ENCODE results near the gene WDR6. TPM values are rescaled to one million over a fixed set of nuclear protein-coding genes. Genes with fewer than 3 reads are reported as not detected.
"Not testable (repeated sequence)": the region's sequence is repeated elsewhere in the genome, so short reads cannot be mapped to it uniquely, and the experiment has no call there.

Gene WDR6
- total RNA-seq, 2 experiments from 2014 or later: 119 to 120 TPM

DNA sequence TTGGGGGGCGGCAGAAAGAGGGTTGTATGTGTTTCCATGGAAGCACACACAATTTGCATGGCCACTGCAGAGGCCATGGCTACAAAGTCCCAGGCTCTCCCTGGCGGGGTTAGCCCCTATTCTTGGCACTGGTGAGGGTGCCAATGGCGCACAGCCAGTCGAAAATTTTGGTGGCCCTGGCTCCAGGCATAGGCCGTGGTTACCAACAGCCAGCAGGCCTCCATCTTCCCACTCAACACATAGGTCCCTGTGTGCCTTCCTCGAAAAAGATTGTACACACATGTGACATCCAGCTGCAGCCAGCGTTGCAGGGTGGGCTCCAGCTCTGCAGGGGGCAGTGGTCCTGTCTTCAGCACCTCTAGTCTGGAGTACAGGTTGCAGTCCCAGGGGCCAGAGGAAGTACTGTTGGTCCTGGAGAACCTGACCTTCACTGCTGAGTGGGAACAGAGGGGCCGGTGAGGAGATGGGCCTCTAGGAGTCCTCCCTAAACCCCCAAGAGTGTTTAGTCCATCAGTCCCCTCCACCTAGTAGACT is 10.0 kb upstream of the WDR6 start:
- Mint-ChIP-seq H3K27ac (no peak overlapping the region), H3K36me3 (ENCODE audit: low read depth) (peaks cover 2% of the 10 kb centered on the region), H3K4me3 (no peak overlapping the region), H3K27me3 (ENCODE audit: low read depth) (no peaks in the 10 kb centered on the region), H3K9me3 (no peaks in the 10 kb centered on the region), H3K4me1 (ENCODE audit: low read depth) (peaks cover 11% of the 10 kb centered on the region)
- intact Hi-C loops (cut with micrococcal nuclease): no loop called here
- CTCF ChIA-PET: interaction anchor here (1.1 kb wide), 1 partner anchor 11 kb away, joined by 3 read pairs; no protein-coding TSS in a partner anchor
- DNase-seq: no peak

GRCh38 chr3:48997714-48998637 is 9.2 kb upstream of the WDR6 start:
- no peaks in the 10 kb centered on the region for H3K9me3 Mint-ChIP-seq
- no peaks in the 10 kb centered on the region for H3K27me3 Mint-ChIP-seq (ENCODE audit: low read depth)
- no peak overlapping the region for H3K4me3 Mint-ChIP-seq
- no peak overlapping the region for H3K27ac Mint-ChIP-seq
- H3K4me1 Mint-ChIP-seq (ENCODE audit: low read depth): peaks cover 11% of the 10 kb centered on the region
- H3K36me3 Mint-ChIP-seq (ENCODE audit: low read depth): peaks cover 2% of the 10 kb centered on the region
- intact Hi-C loops (cut with micrococcal nuclease): no loop called here
- CTCF ChIA-PET: interaction anchor here (1.1 kb wide), 1 partner anchor 11 kb away, joined by 3 read pairs; no protein-coding TSS in a partner anchor
- DNase-seq: no peak

DNA sequence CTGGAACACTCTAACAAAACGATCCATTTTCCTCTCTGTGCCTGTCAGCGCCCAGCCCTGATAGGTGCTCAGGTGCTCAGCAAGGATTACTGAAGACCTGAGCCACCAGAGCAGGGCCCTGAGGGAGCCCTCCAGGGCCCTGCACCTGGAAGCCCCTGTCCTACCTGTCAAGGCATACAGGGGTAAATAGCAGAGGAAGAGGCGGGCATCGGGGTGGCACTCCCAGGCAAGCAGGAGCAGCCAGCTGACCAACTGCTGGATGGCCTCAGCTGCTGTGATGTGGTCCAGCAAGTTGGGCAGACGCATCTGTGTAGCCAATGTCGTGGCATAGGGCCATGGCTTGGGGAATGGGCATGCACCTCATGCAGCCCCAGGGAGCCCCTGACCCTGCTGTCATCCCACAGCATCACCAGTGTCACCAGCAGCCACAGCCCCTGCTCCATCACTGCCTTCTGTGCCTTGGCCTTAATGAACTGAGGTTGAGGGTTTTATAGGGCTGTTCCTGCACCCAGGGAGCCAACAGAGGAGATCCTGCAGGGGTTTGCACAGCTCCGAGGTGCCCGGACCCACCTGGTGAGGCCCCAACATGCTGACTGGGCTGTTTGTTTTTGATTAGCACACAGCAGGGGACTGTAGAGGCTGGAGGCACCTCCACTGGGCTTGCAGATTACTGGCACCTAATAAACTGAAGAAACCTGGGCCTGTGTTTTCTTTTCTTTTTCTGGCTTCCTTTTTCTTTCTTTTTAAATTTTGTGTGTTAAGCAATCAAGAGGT is 7.9 kb upstream of the WDR6 start:
- no peaks in the 10 kb centered on the region for H3K9me3 Mint-ChIP-seq
- H3K36me3 Mint-ChIP-seq (ENCODE audit: low read depth): no peaks in the 10 kb centered on the region
- H3K27ac Mint-ChIP-seq: peak overlapping the region; percentile 63
- intact Hi-C loops (cut with micrococcal nuclease): no loop called here
- H3K4me3 Mint-ChIP-seq: no peak overlapping the region
- H3K4me1 Mint-ChIP-seq (ENCODE audit: low read depth): peaks cover 3% of the 10 kb centered on the region
- no peak for DNase-seq
- no peaks in the 10 kb centered on the region for H3K27me3 Mint-ChIP-seq (ENCODE audit: low read depth)
- CTCF ChIA-PET: no interaction called here

DNA sequence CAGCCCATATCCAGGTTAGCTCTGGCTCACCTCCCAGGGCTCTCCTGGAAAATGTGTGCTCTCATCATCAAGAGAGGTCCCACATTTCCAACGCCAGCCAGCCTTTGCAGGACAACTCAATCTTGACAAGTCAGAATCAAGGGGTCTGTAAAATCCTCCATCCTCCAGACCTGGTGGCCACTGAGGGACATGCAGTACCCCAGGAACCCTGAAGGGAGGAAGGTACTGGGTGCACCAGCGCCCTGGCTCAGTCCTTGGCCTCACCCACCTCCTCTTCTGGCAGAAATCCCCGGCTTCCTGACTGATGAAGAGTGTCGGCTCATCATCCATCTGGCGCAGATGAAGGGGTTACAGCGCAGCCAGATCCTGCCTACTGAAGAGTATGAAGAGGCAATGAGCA is 6.0 kb upstream of the WDR6 start:
- DNase-seq: no peak
- H3K9me3 Mint-ChIP-seq: no peaks in the 10 kb centered on the region
- no peaks in the 10 kb centered on the region for H3K4me1 Mint-ChIP-seq (ENCODE audit: low read depth)
- H3K27me3 Mint-ChIP-seq (ENCODE audit: low read depth): no peaks in the 10 kb centered on the region
- peak overlapping the region; percentile 77 for H3K27ac Mint-ChIP-seq
- H3K4me3 Mint-ChIP-seq: no peak overlapping the region
- CTCF ChIA-PET: no interaction called here
- H3K36me3 Mint-ChIP-seq (ENCODE audit: low read depth): no peaks in the 10 kb centered on the region
- intact Hi-C loops (cut with micrococcal nuclease): no loop called here

DNA sequence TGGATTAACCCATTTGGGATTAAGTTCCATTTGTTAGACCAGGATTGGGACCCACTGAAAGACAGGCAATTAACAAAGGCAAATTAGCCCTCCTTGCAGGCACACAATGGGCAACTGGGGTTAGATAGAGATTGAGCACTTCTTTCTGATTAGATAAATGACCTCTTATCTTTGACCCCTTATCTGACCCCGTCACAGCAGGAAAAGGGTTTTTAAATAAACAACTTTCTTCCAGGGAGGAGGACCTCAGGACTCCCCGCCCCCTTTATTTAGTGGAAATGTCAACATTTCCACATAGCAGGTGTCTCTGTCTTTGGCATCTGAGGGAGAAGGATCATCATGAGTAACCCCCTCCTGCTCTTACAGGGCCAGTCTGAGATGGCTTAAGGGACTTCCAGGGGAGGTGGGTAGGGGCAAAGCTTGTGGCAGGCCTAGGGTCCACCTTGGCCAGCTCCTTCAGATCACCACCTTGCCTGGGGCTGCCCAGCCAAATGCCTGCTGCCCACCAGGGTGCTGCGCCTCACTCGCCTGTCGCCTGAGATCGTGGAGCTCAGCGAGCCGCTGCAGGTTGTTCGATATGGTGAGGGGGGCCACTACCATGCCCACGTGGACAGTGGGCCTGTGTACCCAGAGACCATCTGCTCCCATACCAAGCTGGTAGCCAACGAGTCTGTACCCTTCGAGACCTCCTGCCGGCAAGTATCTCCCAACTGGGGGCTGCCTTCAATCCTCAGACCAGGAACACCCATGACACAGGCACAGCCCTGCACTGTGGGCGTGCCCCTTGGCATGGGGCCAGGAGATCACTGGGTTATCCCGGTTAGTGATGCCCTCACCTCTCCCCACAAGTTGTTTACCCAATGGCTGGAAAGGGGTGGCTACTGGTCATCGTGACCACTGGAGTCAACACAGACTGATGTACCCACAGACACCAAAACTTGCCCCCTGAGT is 2.6 kb upstream of the WDR6 start:
- H3K4me3 Mint-ChIP-seq: no peak overlapping the region
- CTCF ChIA-PET: interaction anchor here (1.1 to 9.2 kb wide), 2 partner anchors 15 kb away, joined by 4 to 84 read pairs; partner anchors contain the start of genes DALRD3 and NDUFAF3
- H3K36me3 Mint-ChIP-seq (ENCODE audit: low read depth): peaks cover 7% of the 10 kb centered on the region
- intact Hi-C loops (cut with micrococcal nuclease): loop anchor here (5.0 kb wide), 2 partner anchors 338 to 447 kb away; partner anchors contain the start of genes PFKFB4 and USP4
- H3K4me1 Mint-ChIP-seq (ENCODE audit: low read depth): peaks cover 19% of the 10 kb centered on the region
- DNase-seq: no peak
- H3K9me3 Mint-ChIP-seq: no peaks in the 10 kb centered on the region
- H3K27me3 Mint-ChIP-seq (ENCODE audit: low read depth): no peaks in the 10 kb centered on the region
- H3K27ac Mint-ChIP-seq: no peak overlapping the region

DNA sequence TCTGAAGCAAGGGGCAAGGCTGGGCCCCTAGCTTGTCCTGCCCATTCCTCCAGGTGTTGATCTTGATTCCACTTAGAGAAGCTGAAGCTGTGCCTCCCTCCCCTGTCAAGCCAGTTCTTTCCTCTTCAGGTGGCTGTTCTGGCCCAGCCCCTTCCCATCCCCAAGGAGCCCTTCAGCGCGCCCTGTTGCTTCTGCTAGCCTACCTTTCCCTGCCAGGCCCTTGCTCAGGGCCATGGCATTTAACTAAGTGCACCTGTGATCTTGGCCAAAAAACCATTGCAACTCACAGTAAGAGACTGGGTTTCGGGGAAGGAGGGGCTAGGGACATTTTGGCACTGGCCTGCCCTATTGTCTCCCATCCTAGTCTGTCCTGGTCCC is 1.9 kb upstream of the WDR6 start:
- Mint-ChIP-seq H3K27me3 (ENCODE audit: low read depth) (no peaks in the 10 kb centered on the region), H3K36me3 (ENCODE audit: low read depth) (peaks cover 7% of the 10 kb centered on the region), H3K4me1 (ENCODE audit: low read depth) (peaks cover 19% of the 10 kb centered on the region), H3K4me3 (no peak overlapping the region), H3K27ac (no peak overlapping the region), H3K9me3 (no peaks in the 10 kb centered on the region)
- intact Hi-C loops (cut with micrococcal nuclease): loop anchor here (5.0 kb wide), 2 partner anchors 337 to 448 kb away; partner anchors contain the start of genes PFKFB4 and USP4
- DNase-seq: no peak
- CTCF ChIA-PET: interaction anchor here (1.1 to 9.2 kb wide), 2 partner anchors 14 to 16 kb away, joined by 4 to 84 read pairs; partner anchors contain the start of genes DALRD3 and NDUFAF3

DNA sequence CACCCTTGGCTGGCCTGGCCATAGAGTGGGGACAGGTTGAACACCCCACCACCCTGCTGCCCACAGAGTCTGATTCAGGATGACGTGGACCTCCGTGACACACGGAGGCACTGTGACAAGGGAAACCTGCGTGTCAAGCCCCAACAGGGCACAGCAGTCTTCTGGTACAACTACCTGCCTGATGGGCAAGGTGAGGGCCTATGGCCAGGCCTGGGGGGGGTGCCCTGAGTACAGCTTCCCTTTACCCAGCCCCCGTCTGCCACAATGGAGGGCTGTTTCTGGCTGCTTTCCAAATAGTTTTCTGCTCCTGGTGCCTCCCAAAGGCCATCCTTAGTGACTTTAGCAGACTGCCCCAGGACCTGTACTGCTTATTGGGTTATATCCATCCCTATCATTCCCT is 1.2 kb upstream of the WDR6 start:
- intact Hi-C loops (cut with micrococcal nuclease): loop anchor here (2.0 to 5.0 kb wide), 3 partner anchors 289 to 449 kb away; partner anchors contain the start of genes IP6K2, PFKFB4 and USP4
- H3K27ac Mint-ChIP-seq: no peak overlapping the region
- H3K9me3 Mint-ChIP-seq: no peaks in the 10 kb centered on the region
- H3K4me1 Mint-ChIP-seq (ENCODE audit: low read depth): peaks cover 19% of the 10 kb centered on the region
- H3K4me3 Mint-ChIP-seq: peak overlapping the region; percentile 99
- no peaks in the 10 kb centered on the region for H3K27me3 Mint-ChIP-seq (ENCODE audit: low read depth)
- CTCF ChIA-PET: interaction anchor here (1.2 to 9.2 kb wide), 3 partner anchors 13 to 20 kb away, joined by 5 to 84 read pairs (median 10); partner anchors contain the start of genes DALRD3, NDUFAF3 and P4HTM
- H3K36me3 Mint-ChIP-seq (ENCODE audit: low read depth): peaks cover 7% of the 10 kb centered on the region
- DNase-seq: no peak

DNA sequence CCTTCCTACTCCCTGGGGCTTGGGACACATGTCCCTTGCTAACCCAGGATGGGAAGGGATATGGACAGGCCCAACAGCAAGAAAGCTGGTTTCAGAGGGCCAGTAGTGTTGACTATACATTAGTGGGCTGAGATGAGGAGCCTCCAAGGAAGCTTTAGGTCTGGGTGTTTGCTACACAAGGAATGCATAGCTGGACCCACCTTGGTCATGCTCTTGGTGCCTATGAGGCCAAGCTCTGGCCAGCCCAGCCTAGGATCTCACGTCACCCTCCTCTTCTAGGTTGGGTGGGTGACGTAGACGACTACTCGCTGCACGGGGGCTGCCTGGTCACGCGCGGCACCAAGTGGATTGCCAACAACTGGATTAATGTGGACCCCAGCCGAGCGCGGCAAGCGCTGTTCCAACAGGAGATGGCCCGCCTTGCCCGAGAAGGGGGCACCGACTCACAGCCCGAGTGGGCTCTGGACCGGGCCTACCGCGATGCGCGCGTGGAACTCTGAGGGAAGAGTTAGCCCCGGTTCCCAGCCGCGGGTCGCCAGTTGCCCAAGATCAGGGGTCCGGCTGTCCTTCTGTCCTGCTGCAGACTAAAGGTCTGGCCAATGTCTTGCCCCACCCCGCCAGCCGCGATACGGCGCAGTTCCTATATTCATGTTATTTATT is 653 bp upstream of the WDR6 start:
- CTCF ChIA-PET: interaction anchor here (0.7 to 9.2 kb wide), 8 partner anchors 11 to 22 kb away, joined by 4 to 84 read pairs (median 9); partner anchors contain the start of genes DALRD3, IMPDH2, NDUFAF3 and P4HTM
- peaks cover 19% of the 10 kb centered on the region for H3K4me1 Mint-ChIP-seq (ENCODE audit: low read depth)
- intact Hi-C loops (cut with micrococcal nuclease): loop anchor here (1.0 to 5.0 kb wide), 8 partner anchors 15 to 464 kb away; partner anchors contain the start of genes DAG1, IP6K2, PFKFB4 and QRICH1
- no peak for DNase-seq
- peak overlapping the region; percentile 99 for H3K4me3 Mint-ChIP-seq
- H3K9me3 Mint-ChIP-seq: no peaks in the 10 kb centered on the region
- no peaks in the 10 kb centered on the region for H3K27me3 Mint-ChIP-seq (ENCODE audit: low read depth)
- peak overlapping the region; percentile 99 for H3K27ac Mint-ChIP-seq
- H3K36me3 Mint-ChIP-seq (ENCODE audit: low read depth): peaks cover 8% of the 10 kb centered on the region

- intact Hi-C loops (cut with micrococcal nuclease): loop anchor here (1.0 to 5.0 kb wide), 8 partner anchors 13 to 462 kb away; partner anchors contain the start of genes DAG1, IP6K2, PFKFB4 and QRICH1
- peaks cover 13% of the 10 kb centered on the region for H3K36me3 Mint-ChIP-seq (ENCODE audit: low read depth)
- peak overlapping the region; percentile 99 for H3K4me3 Mint-ChIP-seq
- DNase-seq: peak; percentile 90
- no peaks in the 10 kb centered on the region for H3K9me3 Mint-ChIP-seq
- CTCF ChIA-PET: interaction anchor here (0.5 to 9.2 kb wide), 9 partner anchors 11 to 794 kb away, joined by 3 to 84 read pairs (median 9); partner anchors contain the start of genes DALRD3, NDUFAF3 and P4HTM
- no peaks in the 10 kb centered on the region for H3K27me3 Mint-ChIP-seq (ENCODE audit: low read depth)
- peaks cover 19% of the 10 kb centered on the region for H3K4me1 Mint-ChIP-seq (ENCODE audit: low read depth)
- H3K27ac Mint-ChIP-seq: peak overlapping the region; percentile 99
Observed at GRCh38 chr3:49007771-49008528, 759 bp downstream of the WDR6 start.

- DNase-seq; H3K27me3 Mint-ChIP-seq (ENCODE audit: low read depth); H3K9me3 Mint-ChIP-seq: not testable (repeated sequence)
- Mint-ChIP-seq H3K4me1 (ENCODE audit: low read depth) (peaks cover 19% of the 10 kb centered on the region), H3K27ac (peak overlapping the region; percentile 99), H3K36me3 (ENCODE audit: low read depth) (peaks cover 13% of the 10 kb centered on the region), H3K4me3 (peak overlapping the region; percentile 99)
- intact Hi-C loops (cut with micrococcal nuclease): loop anchor here (5.0 kb wide), 2 partner anchors 334 to 451 kb away; partner anchors contain the start of genes PFKFB4 and USP4
- CTCF ChIA-PET: interaction anchor here (0.9 to 9.2 kb wide), 4 partner anchors 11 to 21 kb away, joined by 3 to 84 read pairs (median 11); partner anchors contain the start of genes DALRD3, NDUFAF3 and P4HTM
Observed at GRCh38 chr3:49008627-49009026, 1.4 kb downstream of the WDR6 start.
